Caco-2 (cell line): ENCODE data around the gene ZNF432. TPM values are rescaled to one million over a fixed set of nuclear protein-coding genes. Genes with fewer than 3 reads are reported as not detected.

Source experiments
- BruUV-seq: library from RNA; stranded (reverse); fragments of 400-500 nt; replicated peaks from 2 replicates; lab custom pipeline; 2021; lab: Mats Ljungman, UMichigan
- CTCF ChIA-PET: fragments of 300-600 bp; sonication (Branson Sonifier 250); formaldehyde crosslinking; loops from one replicate; lab custom pipeline; 2022; ENCODE audit warnings: antibody characterized with exemption; lab: Charles Lee
- POLR2A ChIA-PET: fragments of 300-600 bp; sonication (Branson Sonifier 250); formaldehyde crosslinking; loops from one replicate; lab custom pipeline; 2022; ENCODE audit warnings: antibody characterized with exemption; lab: Charles Lee
- DNase-seq, 2 experiments: peaks; one replicate each; pipeline versions ENCODE4 v3.0.0 to v3.0.0-alpha.2; 2020 to 2022
- H3K27me3 ChIP-seq: replicated peaks from 2 replicates; pipeline ENCODE4 v1.6.0; 2011; ENCODE audit warnings: low read length; ENCODE audit not compliant: control insufficient read depth, insufficient read depth
- H3K36me3 ChIP-seq: 2 replicates; pipeline ENCODE4 v1.5.1; 2011; ENCODE audit warnings: low read length; ENCODE audit not compliant: control insufficient read depth, insufficient read depth
- H3K4me1 ChIP-seq: fragments of 250-450 bp; sonication (Bioruptor Pico); 2 replicates; pipeline ENCODE4 v1.5.1; 2020; ENCODE audit warnings: mild to moderate bottlenecking
- H3K4me3 ChIP-seq: 2 replicates; pipeline ENCODE4 v1.5.1; 2011; ENCODE audit warnings: low read depth, mild to moderate bottlenecking, control low read depth, low read length
- H3K9me3 ChIP-seq: fragments of 250-450 bp; sonication (Bioruptor Pico); 2 replicates; pipeline ENCODE4 v1.5.1; 2020; ENCODE audit warnings: mild to moderate bottlenecking, moderate library complexity
- H3K27ac Mint-ChIP-seq: one replicate; pipeline ENCODE4 v1.8.0; 2022; ENCODE audit warnings: mixed read lengths; ENCODE audit not compliant: unreplicated experiment
- H3K27me3 Mint-ChIP-seq: one replicate; pipeline ENCODE4 v1.8.0; 2022; ENCODE audit warnings: mixed read lengths; ENCODE audit not compliant: insufficient read depth, unreplicated experiment
- H3K36me3 Mint-ChIP-seq: one replicate; pipeline ENCODE4 v1.8.0; 2022; ENCODE audit warnings: mild to moderate bottlenecking, mixed read lengths; ENCODE audit not compliant: insufficient read depth, unreplicated experiment
- H3K4me1 Mint-ChIP-seq: one replicate; pipeline ENCODE4 v1.8.0; 2022; ENCODE audit warnings: low read depth, mixed read lengths; ENCODE audit not compliant: unreplicated experiment
- H3K4me3 Mint-ChIP-seq: one replicate; pipeline ENCODE4 v1.8.0; 2022; ENCODE audit warnings: mild to moderate bottlenecking, moderate library complexity, mixed read lengths; ENCODE audit not compliant: unreplicated experiment
- H3K9me3 Mint-ChIP-seq: one replicate; pipeline ENCODE4 v1.8.0; 2022; ENCODE audit warnings: mixed read lengths; ENCODE audit not compliant: unreplicated experiment
- CTCF ChIP-seq, 2 experiments: fragments of 200-600 bp in 1 of 2; IDR thresholded peaks; 1 replicate in 1 of 2; 2 replicates in 1 of 2; pipeline versions ENCODE4 v1.5.1 to v1.8.0; 2011 to 2022; ENCODE audit warnings: antibody characterized with exemption in 1 of 2, control low read depth in 1 of 2, inconsistent platforms in 1 of 2, low read depth in 1 of 2, low read length in 1 of 2, mild to moderate bottlenecking in 1 of 2, moderate library complexity in 1 of 2; ENCODE audit not compliant: insufficient read depth in 1 of 2, severe bottlenecking in 1 of 2, unreplicated experiment in 1 of 2
- intact Hi-C: fragments of 100-400 bp; cut with micrococcal nuclease; formaldehyde crosslinking; loops from one replicate; pipeline ENCODE4 v1.10.0; 2022; ENCODE audit not compliant: unreplicated experiment
- total RNA-seq: library from RNA; stranded (reverse); gene quantifications from 2 replicates; pipeline ENCODE4 v1.2.3, GENCODE V29; 2022

The ZNF432 gene
- total RNA-seq, 1 experiment from 2014 or later, result 10.5 TPM

GRCh38 chr19:52022193-52022592, 26.4 kb downstream of the ZNF432 start:
- no peaks in the 10 kb centered on the region for H3K27me3 ChIP-seq
- intact Hi-C loops, result no loop called here
- H3K27ac Mint-ChIP-seq, result no peak overlapping the region
- H3K27me3 Mint-ChIP-seq, result no peaks in the 10 kb centered on the region
- ChIA-PET CTCF (no interaction called here), POLR2A (no interaction called here)
- peaks cover 72% of the 10 kb centered on the region for H3K9me3 ChIP-seq
- H3K36me3 Mint-ChIP-seq, result peaks cover 82% of the 10 kb centered on the region
- no peak overlapping the region for H3K4me3 ChIP-seq
- peaks cover 8% of the 10 kb centered on the region for H3K4me1 Mint-ChIP-seq
- peaks cover 28% of the 10 kb centered on the region for H3K4me1 ChIP-seq
- H3K4me3 Mint-ChIP-seq, result no peak overlapping the region
- peaks cover 27% of the 10 kb centered on the region for H3K36me3 ChIP-seq
- H3K9me3 Mint-ChIP-seq, result peaks cover 54% of the 10 kb centered on the region
- no TSS peak for BruUV-seq
- TF ChIP-seq CTCF (IDR thresholded peaks at IDR 0.05; ENCODE audit: insufficient read depth in 1 of 2, low read depth in 1 of 2, low read length in 1 of 2, severe bottlenecking in 1 of 2, unreplicated experiment in 1 of 2), result no peak
- no peak for DNase-seq

- peaks cover 16% of the 10 kb centered on the region for H3K4me1 ChIP-seq
- peaks cover 30% of the 10 kb centered on the region for H3K36me3 ChIP-seq
- no TSS peak for BruUV-seq
- Mint-ChIP-seq H3K27ac (no peak overlapping the region), H3K4me3 (no peak overlapping the region), H3K9me3 (peaks cover 54% of the 10 kb centered on the region), H3K27me3 (no peaks in the 10 kb centered on the region), H3K36me3 (peaks cover 82% of the 10 kb centered on the region), H3K4me1 (no peaks in the 10 kb centered on the region)
- intact Hi-C loops, result no loop called here
- no peak for DNase-seq
- H3K27me3 ChIP-seq, result no peaks in the 10 kb centered on the region
- peaks cover 62% of the 10 kb centered on the region for H3K9me3 ChIP-seq
- no peak overlapping the region for H3K4me3 ChIP-seq
- no peak for TF ChIP-seq CTCF (IDR thresholded peaks at IDR 0.05; ENCODE audit: insufficient read depth in 1 of 2, low read depth in 1 of 2, low read length in 1 of 2, severe bottlenecking in 1 of 2, unreplicated experiment in 1 of 2)
- ChIA-PET POLR2A (no interaction called here), CTCF (no interaction called here)
Measured at GRCh38 chr19:52020506-52020905, 28.1 kb downstream of the ZNF432 start.

- Mint-ChIP-seq H3K4me1 (peaks cover 10% of the 10 kb centered on the region), H3K27ac (no peak overlapping the region), H3K27me3 (no peaks in the 10 kb centered on the region), H3K9me3 (peaks cover 42% of the 10 kb centered on the region), H3K36me3 (peaks cover 29% of the 10 kb centered on the region), H3K4me3 (no peak overlapping the region)
- no peak for TF ChIP-seq CTCF (IDR thresholded peaks at IDR 0.05; ENCODE audit: insufficient read depth in 1 of 2, low read depth in 1 of 2, low read length in 1 of 2, severe bottlenecking in 1 of 2, unreplicated experiment in 1 of 2)
- Histone ChIP-seq H3K36me3 (no peaks in the 10 kb centered on the region; the same call in 1 of the 2 replicates), H3K27me3 (no peaks in the 10 kb centered on the region), H3K4me1 (no peaks in the 10 kb centered on the region), H3K4me3 (no peak overlapping the region), H3K9me3 (peaks cover 32% of the 10 kb centered on the region)
- ChIA-PET CTCF (no interaction called here), POLR2A (no interaction called here)
- intact Hi-C loops, result no loop called here
- no TSS peak for BruUV-seq
- no peak for DNase-seq
Measured at GRCh38 chr19:52010674-52011073, 38.0 kb downstream of the ZNF432 start.
